NCI-H146 treated with DMSO at 0.1 percent for 48 hours (cell line): ENCODE measurements around the gene FLT3.

Experiments used
- DNase-seq: peaks from one replicate; lab custom pipeline; 2025; ENCODE audit not compliant: unreplicated experiment; lab: John Stamatoyannopoulos, UW

Gene FLT3

GRCh38 chr13:27963491-27963890 lies 136.9 kb downstream of the FLT3 start:
- DNase-seq, result no peak

- DNase-seq, result no peak
Observed at GRCh38 chr13:27962982-27963381, 137.4 kb downstream of the FLT3 start.

GRCh38 chr13:27962128-27962841 lies 138.1 kb downstream of the FLT3 start:
- no peak for DNase-seq

- no peak for DNase-seq
Observed at GRCh38 chr13:27961227-27962085, 138.9 kb downstream of the FLT3 start.

GRCh38 chr13:27960362-27961226 lies 139.8 kb downstream of the FLT3 start:
- DNase-seq, result no peak

- DNase-seq, result no peak
Observed at GRCh38 chr13:27959976-27960361, 140.4 kb downstream of the FLT3 start.

- no peak for DNase-seq
Observed at GRCh38 chr13:27956576-27957300, 143.6 kb downstream of the FLT3 start.

GRCh38 chr13:27955014-27955591 lies 145.3 kb downstream of the FLT3 start:
- DNase-seq, result no peak

- no peak for DNase-seq
Observed at GRCh38 chr13:27954406-27954851, 145.9 kb downstream of the FLT3 start.

GRCh38 chr13:27953676-27954405 lies 146.5 kb downstream of the FLT3 start:
- DNase-seq, result no peak
